Chondrocyte (in vitro differentiated cells): ENCODE measurements around the gene RGS11. TPM values are rescaled to one million over a fixed set of nuclear protein-coding genes. Genes with fewer than 3 reads are reported as not detected.
"Not testable (repeated sequence)": the region's sequence is repeated elsewhere in the genome, so short reads cannot be mapped to it uniquely, and the experiment has no call there.

Experiments used
- DNase-seq: peaks from one replicate; pipeline ENCODE4 v3.0.0; 2021; ENCODE audit warnings: mixed read lengths, low spot score
- H3K27ac Mint-ChIP-seq: one replicate; pipeline ENCODE4 v1.8.0; 2021; ENCODE audit warnings: mild to moderate bottlenecking, moderate library complexity, mixed read lengths; ENCODE audit not compliant: unreplicated experiment
- H3K27me3 Mint-ChIP-seq: 2 replicates; pipeline ENCODE4 v1.8.0; 2021; ENCODE audit warnings: low read depth, mixed read lengths
- H3K36me3 Mint-ChIP-seq: 2 replicates; pipeline ENCODE4 v1.8.0; 2021; ENCODE audit warnings: low read depth, mixed read lengths
- H3K4me1 Mint-ChIP-seq: 2 replicates; pipeline ENCODE4 v1.8.0; 2021; ENCODE audit warnings: low read depth, mild to moderate bottlenecking, mixed read lengths
- H3K4me3 Mint-ChIP-seq: one replicate; pipeline ENCODE4 v1.8.0; 2021; ENCODE audit warnings: mild to moderate bottlenecking, moderate library complexity, mixed read lengths; ENCODE audit not compliant: unreplicated experiment
- H3K9me3 Mint-ChIP-seq: 2 replicates; pipeline ENCODE4 v1.8.0; 2021; ENCODE audit warnings: low read depth, mixed read lengths
- total RNA-seq: library from RNA; stranded (reverse); gene quantifications from 3 replicates; pipeline ENCODE4 v1.2.1, GENCODE V29; 2021
- TF ChIP-seq, protein P1 (sequence below): fragments of 200-600 bp; sonication (generic); IDR thresholded peaks from 2 replicates; pipeline ENCODE4 v1.5.0; 2021; ENCODE audit warnings: antibody characterized with exemption, mild to moderate bottlenecking, moderate library complexity

RGS11 gene
- total RNA-seq, 1 donor from 2014 or later, result 21.0 TPM

DNA sequence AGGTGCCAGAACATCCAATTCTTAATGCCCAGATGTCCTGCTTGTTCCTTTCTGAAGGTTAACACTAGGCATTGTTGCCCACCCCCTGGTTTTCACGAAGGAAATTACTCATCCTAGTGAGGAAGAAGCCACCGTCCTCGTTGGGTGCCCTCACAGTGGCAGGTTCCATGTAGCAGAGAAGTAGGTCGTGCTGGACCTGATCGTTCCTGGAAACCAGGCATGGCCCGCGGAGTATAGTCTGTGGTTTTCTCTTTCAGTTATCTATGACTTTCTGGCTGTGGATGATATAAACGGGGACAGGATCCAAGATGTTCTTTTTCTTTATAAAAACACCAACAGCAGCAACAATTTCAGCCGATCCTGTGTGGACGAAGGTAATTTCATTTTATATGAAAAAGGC lies 16.5 kb downstream of the RGS11 start:
- no peak overlapping the region for H3K27ac Mint-ChIP-seq

DNA sequence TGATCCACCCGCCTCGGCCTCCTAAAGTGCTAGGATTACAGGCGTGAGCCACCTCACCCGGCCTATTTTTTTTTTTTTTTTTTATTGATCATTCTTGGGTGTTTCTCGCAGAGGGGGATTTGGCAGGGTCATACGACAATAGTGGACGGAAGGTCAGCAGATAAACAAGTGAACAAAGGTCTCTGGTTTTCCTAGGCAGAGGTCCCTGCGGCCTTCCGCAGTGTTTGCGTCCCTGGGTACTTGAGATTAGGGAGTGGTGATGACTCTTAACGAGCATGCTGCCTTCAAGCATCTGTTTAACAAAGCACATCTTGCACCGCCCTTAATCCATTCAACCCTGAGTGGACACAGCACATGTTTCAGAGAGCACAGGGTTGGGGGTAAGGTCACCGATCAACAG lies 17.7 kb downstream of the RGS11 start:
- not testable (repeated sequence) for H3K4me3 Mint-ChIP-seq, H3K9me3 Mint-ChIP-seq, DNase-seq, H3K4me1 Mint-ChIP-seq, H3K27ac Mint-ChIP-seq, H3K27me3 Mint-ChIP-seq
- peaks cover 23% of the 10 kb centered on the region for H3K36me3 Mint-ChIP-seq

More for the DNA sequence above, 16.5 kb downstream of the RGS11 start:
- no peaks in the 10 kb centered on the region for H3K27me3 Mint-ChIP-seq
- peaks cover 21% of the 10 kb centered on the region for H3K36me3 Mint-ChIP-seq
- no peak for DNase-seq
- H3K9me3 Mint-ChIP-seq, result no peaks in the 10 kb centered on the region
- no peak overlapping the region for H3K4me3 Mint-ChIP-seq
- no peaks in the 10 kb centered on the region for H3K4me1 Mint-ChIP-seq
- TF ChIP-seq, protein P1, sequence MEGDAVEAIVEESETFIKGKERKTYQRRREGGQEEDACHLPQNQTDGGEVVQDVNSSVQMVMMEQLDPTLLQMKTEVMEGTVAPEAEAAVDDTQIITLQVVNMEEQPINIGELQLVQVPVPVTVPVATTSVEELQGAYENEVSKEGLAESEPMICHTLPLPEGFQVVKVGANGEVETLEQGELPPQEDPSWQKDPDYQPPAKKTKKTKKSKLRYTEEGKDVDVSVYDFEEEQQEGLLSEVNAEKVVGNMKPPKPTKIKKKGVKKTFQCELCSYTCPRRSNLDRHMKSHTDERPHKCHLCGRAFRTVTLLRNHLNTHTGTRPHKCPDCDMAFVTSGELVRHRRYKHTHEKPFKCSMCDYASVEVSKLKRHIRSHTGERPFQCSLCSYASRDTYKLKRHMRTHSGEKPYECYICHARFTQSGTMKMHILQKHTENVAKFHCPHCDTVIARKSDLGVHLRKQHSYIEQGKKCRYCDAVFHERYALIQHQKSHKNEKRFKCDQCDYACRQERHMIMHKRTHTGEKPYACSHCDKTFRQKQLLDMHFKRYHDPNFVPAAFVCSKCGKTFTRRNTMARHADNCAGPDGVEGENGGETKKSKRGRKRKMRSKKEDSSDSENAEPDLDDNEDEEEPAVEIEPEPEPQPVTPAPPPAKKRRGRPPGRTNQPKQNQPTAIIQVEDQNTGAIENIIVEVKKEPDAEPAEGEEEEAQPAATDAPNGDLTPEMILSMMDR, result no peak

DNA sequence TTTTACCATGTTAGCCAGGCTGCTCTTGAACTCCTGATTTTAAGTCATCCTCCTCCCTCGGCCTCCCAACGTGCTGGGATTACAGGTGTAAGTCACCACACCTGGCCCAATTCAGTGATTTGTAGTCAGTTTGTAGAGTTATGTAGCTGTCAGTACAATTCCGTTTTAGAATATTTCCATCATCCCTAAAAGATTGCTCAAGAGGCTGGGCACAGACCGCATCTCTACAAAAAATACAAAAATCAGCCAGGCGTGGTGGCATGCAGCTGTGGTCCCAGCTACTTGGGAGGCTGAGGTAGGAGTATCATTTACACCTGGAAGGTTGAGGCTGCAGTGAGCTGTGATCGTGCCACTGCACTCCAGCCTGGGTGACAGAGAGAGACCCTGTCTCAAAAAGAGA lies 20.6 kb downstream of the RGS11 start:
- Mint-ChIP-seq H3K27ac (no peak overlapping the region), H3K36me3 (peaks cover 19% of the 10 kb centered on the region), H3K9me3 (no peaks in the 10 kb centered on the region), H3K27me3 (no peaks in the 10 kb centered on the region), H3K4me3 (no peak overlapping the region), H3K4me1 (no peaks in the 10 kb centered on the region)
- DNase-seq, result no peak
- TF ChIP-seq, protein P1, result no peak

DNA sequence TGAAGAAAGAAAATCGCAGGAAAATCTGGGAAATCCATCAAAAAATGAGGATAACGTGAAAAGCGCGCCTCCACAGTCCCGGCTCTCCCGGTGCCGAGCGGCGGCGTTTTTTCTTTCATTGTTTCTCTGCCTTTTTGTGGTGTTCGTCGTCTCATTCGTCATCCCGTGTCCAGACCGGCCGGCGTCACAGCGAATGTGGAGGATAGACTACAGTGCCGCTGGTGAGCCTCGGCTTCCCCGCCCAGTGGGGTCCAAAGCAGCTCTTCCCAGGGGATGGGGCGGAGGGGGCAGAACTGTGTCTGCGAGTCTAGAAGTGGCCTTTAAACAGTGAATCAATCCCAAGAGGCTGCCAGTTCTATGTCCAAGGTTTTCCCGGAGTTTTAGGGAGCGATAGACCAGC lies 21.3 kb downstream of the RGS11 start:
- no peak overlapping the region for H3K4me3 Mint-ChIP-seq
- peaks cover 20% of the 10 kb centered on the region for H3K36me3 Mint-ChIP-seq
- H3K9me3 Mint-ChIP-seq, result no peaks in the 10 kb centered on the region
- no peaks in the 10 kb centered on the region for H3K4me1 Mint-ChIP-seq
- H3K27me3 Mint-ChIP-seq, result no peaks in the 10 kb centered on the region
- DNase-seq, result no peak
- TF ChIP-seq, protein P1, result no peak
- H3K27ac Mint-ChIP-seq, result no peak overlapping the region

DNA sequence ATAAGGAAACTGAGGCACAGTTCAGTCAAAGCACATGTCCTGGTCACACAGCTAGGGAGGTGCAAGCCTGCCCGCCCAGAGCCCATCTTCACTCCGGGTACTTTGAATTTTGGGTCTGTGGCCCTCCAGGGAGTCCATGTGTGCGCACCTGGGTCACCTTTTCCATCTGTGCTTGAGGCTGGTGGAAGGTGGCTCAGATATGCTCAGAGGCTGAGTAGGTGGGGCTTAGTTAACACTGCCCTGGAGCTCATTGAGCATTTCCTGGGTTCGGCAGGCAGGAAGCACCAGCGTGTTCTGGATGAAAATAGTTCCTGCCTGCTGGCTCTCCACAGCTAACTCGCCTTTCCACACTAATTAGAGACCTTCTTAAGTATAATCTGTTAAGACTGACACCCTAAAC lies 21.9 kb downstream of the RGS11 start:
- Mint-ChIP-seq H3K36me3 (peaks cover 20% of the 10 kb centered on the region), H3K9me3 (no peaks in the 10 kb centered on the region), H3K4me3 (no peak overlapping the region), H3K27me3 (no peaks in the 10 kb centered on the region), H3K4me1 (no peaks in the 10 kb centered on the region), H3K27ac (no peak overlapping the region)
- DNase-seq, result no peak
- TF ChIP-seq, protein P1, result no peak
